MM.1S (cell line): ENCODE measurements around the gene SERPINA6.

ENCODE experiments used
- DNase-seq: peaks from one replicate; pipeline ENCODE4 v3.0.0-alpha.2; 2015
- H2AFZ ChIP-seq: fragments of 300-600 bp; sonication (generic); 2 replicates; pipeline ENCODE4 v1.6.0; 2016; ENCODE audit warnings: antibody characterized with exemption, low read length
- H3F3A ChIP-seq: fragments of 300-600 bp; sonication (generic); 2 replicates; pipeline ENCODE4 v1.6.1; 2016; ENCODE audit warnings: mild to moderate bottlenecking, antibody characterized with exemption, low read length, moderate library complexity, mixed read lengths; ENCODE audit not compliant: insufficient read depth
- H3K27ac ChIP-seq: fragments of 300-600 bp; sonication (generic); 2 replicates; pipeline ENCODE4 v1.5.1; 2016; ENCODE audit warnings: mild to moderate bottlenecking, low read length
- H3K27me3 ChIP-seq: fragments of 300-600 bp; sonication (generic); replicated peaks from 2 replicates; pipeline ENCODE4 v1.6.0; 2016; ENCODE audit warnings: low read length; ENCODE audit not compliant: insufficient read depth
- H3K36me3 ChIP-seq: fragments of 300-600 bp; sonication (generic); replicated peaks from 2 replicates; pipeline ENCODE4 v1.6.1; 2016; ENCODE audit warnings: mild to moderate bottlenecking, low read length, mixed read lengths; ENCODE audit not compliant: insufficient read depth
- H3K4me1 ChIP-seq: fragments of 300-600 bp; sonication (generic); 2 replicates; pipeline ENCODE4 v1.6.1; 2016; ENCODE audit warnings: low read length, mixed read lengths
- H3K4me2 ChIP-seq: fragments of 300-600 bp; sonication (generic); 2 replicates; pipeline ENCODE4 v1.6.0; 2016; ENCODE audit warnings: low read depth, low read length
- H3K4me3 ChIP-seq: fragments of 300-600 bp; sonication (generic); 2 replicates; pipeline ENCODE4 v1.5.1; 2016; ENCODE audit warnings: low read length, mixed read lengths
- H3K79me2 ChIP-seq: fragments of 300-600 bp; sonication (generic); 2 replicates; pipeline ENCODE4 v1.6.1; 2016; ENCODE audit warnings: mixed run types, low read length, mixed read lengths
- H3K9ac ChIP-seq: fragments of 300-600 bp; sonication (generic); 2 replicates; pipeline ENCODE4 v1.6.1; 2016; ENCODE audit warnings: low read length, mixed read lengths
- H3K9me2 ChIP-seq: fragments of 300-600 bp; sonication (generic); replicated peaks from 2 replicates; pipeline ENCODE4 v1.6.1; 2016; ENCODE audit warnings: mild to moderate bottlenecking, low read length, mixed read lengths; ENCODE audit not compliant: insufficient read depth
- H3K9me3 ChIP-seq: fragments of 300-600 bp; sonication (generic); replicated peaks from 2 replicates; pipeline ENCODE4 v1.6.1; 2016; ENCODE audit warnings: mild to moderate bottlenecking, low read length, mixed read lengths; ENCODE audit not compliant: insufficient read depth
- H4K20me1 ChIP-seq: fragments of 300-600 bp; sonication (generic); 2 replicates; pipeline ENCODE4 v1.6.1; 2016; ENCODE audit warnings: mild to moderate bottlenecking, low read length, moderate library complexity, mixed read lengths; ENCODE audit not compliant: insufficient read depth
- CTCF ChIP-seq: fragments of 300-600 bp; sonication (generic); IDR thresholded peaks from 2 replicates; pipeline ENCODE4 v1.5.1; 2016; ENCODE audit warnings: antibody characterized with exemption, low read length, mixed read lengths
- EZH2 ChIP-seq: fragments of 300-600 bp; sonication (generic); optimal IDR thresholded peaks from 2 replicates; pipeline ENCODE3; 2017; ENCODE audit warnings: low read depth, mild to moderate bottlenecking, antibody characterized with exemption, low read length, mixed read lengths
- EZH2phosphoT487 ChIP-seq: fragments of 300-600 bp; sonication (generic); IDR thresholded peaks from 2 replicates; pipeline ENCODE4 v1.6.1; 2018; ENCODE audit warnings: antibody characterized with exemption, low read length

The SERPINA6 gene

GRCh38 chr14:94366146-94366915 is 43.2 kb upstream of the SERPINA6 start, which contains the start of gene SERPINA2:
SERPINA2 (minus strand) TSS chr14:94366698.
- Histone ChIP-seq H4K20me1 (no peaks in the 10 kb centered on the region), H3K9me3 (no peaks in the 10 kb centered on the region), H3K9ac (no peak within 1 kb of the TSS), H3K27me3 (no peaks in the 10 kb centered on the region), H3K4me3 (no peak within 1 kb of the TSS), H3K27ac (no peak within 1 kb of the TSS), H2AFZ (no peak within 1 kb of the TSS), H3K4me2 (no peak within 1 kb of the TSS), H3K4me1 (no peaks in the 10 kb centered on the region), H3K36me3 (no peaks in the 10 kb centered on the region), H3K9me2 (no peaks in the 10 kb centered on the region), H3F3A (no peaks in the 10 kb centered on the region), H3K79me2 (no peaks in the 10 kb centered on the region)
- TF ChIP-seq EZH2 (no peak), EZH2phosphoT487 (no peak), CTCF (no peak)
- no peak for DNase-seq

GRCh38 chr14:94365624-94366023 is 42.5 kb upstream of the SERPINA6 start:
- H3F3A ChIP-seq, result no peaks in the 10 kb centered on the region
- no peak overlapping the region for H3K27ac ChIP-seq
- no peak for DNase-seq
- H3K4me3 ChIP-seq, result no peak overlapping the region
- no peak overlapping the region for H2AFZ ChIP-seq
- no peaks in the 10 kb centered on the region for H3K9me2 ChIP-seq
- H3K9ac ChIP-seq, result no peak overlapping the region
- H3K79me2 ChIP-seq, result no peaks in the 10 kb centered on the region
- no peaks in the 10 kb centered on the region for H4K20me1 ChIP-seq
- no peak for TF ChIP-seq EZH2phosphoT487
- no peak for TF ChIP-seq CTCF
- TF ChIP-seq EZH2, result no peak
- H3K9me3 ChIP-seq, result no peaks in the 10 kb centered on the region
- no peaks in the 10 kb centered on the region for H3K27me3 ChIP-seq
- no peak overlapping the region for H3K4me2 ChIP-seq
- H3K4me1 ChIP-seq, result no peaks in the 10 kb centered on the region
- H3K36me3 ChIP-seq, result no peaks in the 10 kb centered on the region

GRCh38 chr14:94364964-94365363 is 41.8 kb upstream of the SERPINA6 start:
- no peak overlapping the region for H3K9ac ChIP-seq
- H3K4me2 ChIP-seq, result no peak overlapping the region
- H4K20me1 ChIP-seq, result no peaks in the 10 kb centered on the region
- no peak overlapping the region for H2AFZ ChIP-seq
- H3K79me2 ChIP-seq, result no peaks in the 10 kb centered on the region
- DNase-seq, result no peak
- no peak overlapping the region for H3K27ac ChIP-seq
- H3K4me1 ChIP-seq, result no peaks in the 10 kb centered on the region
- H3K36me3 ChIP-seq, result no peaks in the 10 kb centered on the region
- H3K9me2 ChIP-seq, result no peaks in the 10 kb centered on the region
- TF ChIP-seq EZH2, result no peak
- TF ChIP-seq CTCF, result no peak
- no peak for TF ChIP-seq EZH2phosphoT487
- no peaks in the 10 kb centered on the region for H3K9me3 ChIP-seq
- H3F3A ChIP-seq, result no peaks in the 10 kb centered on the region
- H3K4me3 ChIP-seq, result no peak overlapping the region
- H3K27me3 ChIP-seq, result no peaks in the 10 kb centered on the region
